K562 (cell line): ENCODE data around the gene FRRS1L. TPM values are rescaled to one million over a fixed set of nuclear protein-coding genes. Genes with fewer than 3 reads are reported as not detected.

Source experiments
- ATAC-seq: fragments of 200-7000 bp; cut with Tn5 transposase; 3 replicates; pipeline ENCODE4 v1.9.1; 2020; ENCODE audit warnings: moderate library complexity
- BruUV-seq: library from RNA; stranded (reverse); fragments of 400-500 nt; replicated peaks from 2 replicates; lab custom pipeline; 2021; lab: Mats Ljungman, UMichigan
- CTCF ChIA-PET: fragments of 300-600 bp; formaldehyde crosslinking; extraction: SDS; loops from one replicate; lab custom pipeline; 2021; ENCODE audit warnings: low intra/inter-chr PET ratio; lab: Yijun Ruan, JAX
- POLR2A ChIA-PET: fragments of 300-600, 350-650 bp; sonication (Branson Sonifier 250); formaldehyde crosslinking; extraction: SDS; loops from one replicate; lab custom pipeline; 2021; ENCODE audit warnings: antibody characterized with exemption, inconsistent platforms; lab: Yijun Ruan, JAX
- DNase-seq, 4 experiments: peaks; one replicate each; pipeline versions ENCODE4 v3.0.0 to v3.0.0-alpha.2; 2011 to 2018; ENCODE audit warnings: low spot score in 3 of 4, mixed read lengths in 3 of 4; ENCODE audit errors: extremely low read depth in 1 of 4
- FAIRE-seq: peaks from 2 replicates; lab custom pipeline; 2011; peaks lifted over from hg19 to GRCh38; lab: Jason Lieb, UNC
- H2AFZ ChIP-seq: 2 replicates; pipeline ENCODE4 v1.6.0; 2011; ENCODE audit warnings: low read depth, low read length, control low read depth, inconsistent platforms
- H3K27ac ChIP-seq: fragments of 200-600 bp; 3 replicates; pipeline ENCODE4 v1.8.0; 2011; ENCODE audit warnings: low read depth, mild to moderate bottlenecking, control low read depth, inconsistent platforms, low read length, moderate library complexity, mixed read lengths; ENCODE audit errors: extremely low read depth
- H3K27me3 ChIP-seq, 2 experiments: fragments of 300-600 bp in 1 of 2; 2 replicates in 1 of 2; 3 replicates in 1 of 2; pipeline versions ENCODE4 v1.6.0 to v1.8.0; 2011; ENCODE audit warnings: inconsistent platforms in 2 of 2, low read length in 2 of 2, mild to moderate bottlenecking in 1 of 2, mixed read lengths in 1 of 2, moderate library complexity in 1 of 2; ENCODE audit not compliant: control insufficient read depth in 2 of 2, insufficient read depth in 2 of 2
- H3K36me3 ChIP-seq: fragments of 300-600 bp; 3 replicates; pipeline ENCODE4 v1.8.0; 2011; ENCODE audit warnings: mild to moderate bottlenecking, low read length, inconsistent platforms; ENCODE audit not compliant: control insufficient read depth, insufficient read depth
- H3K4me1 ChIP-seq, 2 experiments: fragments of 200-600 bp in 1 of 2; replicated peaks in 1 of 2; 2 replicates in 1 of 2; 3 replicates in 1 of 2; pipeline versions ENCODE4 v1.5.1 to v1.8.0; 2011; ENCODE audit warnings: inconsistent platforms in 2 of 2, low read length in 2 of 2, mild to moderate bottlenecking in 1 of 2, mixed read lengths in 1 of 2, moderate library complexity in 1 of 2; ENCODE audit not compliant: control insufficient read depth in 2 of 2, insufficient read depth in 2 of 2
- H3K4me2 ChIP-seq: 2 replicates; pipeline ENCODE4 v1.6.1; 2011; ENCODE audit warnings: low read length, control low read depth, inconsistent platforms, mixed read lengths; ENCODE audit not compliant: insufficient read depth
- H3K4me3 ChIP-seq: fragments of 200-600 bp; sonication (generic), shearing (Covaris generic); 2 replicates; pipeline ENCODE4 v1.5.1; 2016; ENCODE audit warnings: control low read depth, inconsistent platforms
- H3K79me2 ChIP-seq: fragments of 200-600 bp; 3 replicates; pipeline ENCODE4 v1.8.0; 2011; ENCODE audit warnings: low read length, inconsistent platforms; ENCODE audit not compliant: control insufficient read depth, insufficient read depth
- H3K9ac ChIP-seq, 2 experiments: 2 replicates each; pipeline versions ENCODE4 v1.6.0 to v1.6.1; 2011; ENCODE audit warnings: low read depth in 2 of 2, low read length in 2 of 2, control low read depth in 1 of 2, inconsistent platforms in 1 of 2, mild to moderate bottlenecking in 1 of 2, mixed read lengths in 1 of 2; ENCODE audit not compliant: insufficient read depth in 1 of 2
- H3K9me1 ChIP-seq: one replicate; pipeline ENCODE4 v1.6.0; 2011; ENCODE audit warnings: inconsistent platforms, mild to moderate bottlenecking, low read length, moderate library complexity; ENCODE audit not compliant: control insufficient read depth, insufficient read depth
- H3K9me3 ChIP-seq: replicated peaks from 2 replicates; pipeline ENCODE4 v1.5.1; 2011; ENCODE audit warnings: low read depth, low read length, inconsistent platforms; ENCODE audit not compliant: control insufficient read depth, insufficient read depth
- H4K20me1 ChIP-seq: replicated peaks from 2 replicates; pipeline ENCODE4 v1.6.1; 2011; ENCODE audit warnings: low read length, inconsistent platforms, mixed read lengths; ENCODE audit not compliant: control insufficient read depth, insufficient read depth
- PKNOX1 ChIP-seq: fragments of 450-650 bp; IDR thresholded peaks from 2 replicates; pipeline ENCODE4 v1.6.1; 2016
- ZBTB33 ChIP-seq: sonication (generic); formaldehyde crosslinking; IDR thresholded peaks from 2 replicates; pipeline ENCODE4 v1.8.1; 2023; ENCODE audit warnings: mild to moderate bottlenecking, missing genetic modification reagents
- ZNF217 ChIP-seq: sonication (generic); formaldehyde crosslinking; IDR thresholded peaks from 2 replicates; pipeline ENCODE4 v1.8.0; 2022; ENCODE audit warnings: mild to moderate bottlenecking, missing genetic modification reagents
- WGBS: fragments of 100-300 bp; shearing (Covaris generic); methylation state at CpG from one replicate; pipeline ENCODE4 v1.1.6; 2016; ENCODE audit warnings: low coverage, mixed read lengths; ENCODE audit not compliant: insufficient coverage; ENCODE audit errors: missing lambda C conversion rate; 5-methylcytosine and 5-hydroxymethylcytosine counted together
- in situ Hi-C: fragments of 300-500 bp; cut with MboI; formaldehyde crosslinking; loops from 4 replicates; pipeline ENCODE4 v1.15.0; 2018; ENCODE audit warnings: inconsistent platforms, mixed read lengths
- intact Hi-C: fragments of 100-400 bp; cut with micrococcal nuclease; formaldehyde crosslinking; loops from 2 replicates; pipeline ENCODE4 v1.14.2; 2022
- polyA plus RNA-seq, 8 experiments: library from polyadenylated mRNA; depleted of rRNA in 4 of 8; stranded (reverse) in 5 of 8; unstranded in 3 of 8; fragments of >200 nt; fragmentation: Nextera tagmentation in 2 of 8; fragmentation: Illumina TruSeq in 1 of 8; extraction: Ambion mirVana in 2 of 8; extraction: Trizol in 1 of 8; gene quantifications; 2 replicates each; pipeline versions ENCODE4 v1.2.1 to v1.2.3, GENCODE V29; 2011 to 2014; ENCODE audit warnings: inconsistent platforms in 1 of 8, missing spikeins in 1 of 8
- total RNA-seq, 7 experiments: library from RNA; depleted of rRNA in 6 of 7; stranded (reverse); fragments of >200 nt in 6 of 7; fragmentation: Illumina TruSeq in 2 of 7; extraction: Trizol in 2 of 7; gene quantifications; 2 replicates each; pipeline versions ENCODE4 v1.2.1 to v1.2.3, GENCODE V29; 2011 to 2021; ENCODE audit warnings: low replicate concordance in 1 of 7

Gene FRRS1L
- total and polyA plus RNA-seq, 9 of the 15 experiments (the other 6 are each of a cell fraction or from before 2014, with no cell fraction given), result under 0.01 to 0.04 (median 0.03) TPM; not detected in 5

DNA sequence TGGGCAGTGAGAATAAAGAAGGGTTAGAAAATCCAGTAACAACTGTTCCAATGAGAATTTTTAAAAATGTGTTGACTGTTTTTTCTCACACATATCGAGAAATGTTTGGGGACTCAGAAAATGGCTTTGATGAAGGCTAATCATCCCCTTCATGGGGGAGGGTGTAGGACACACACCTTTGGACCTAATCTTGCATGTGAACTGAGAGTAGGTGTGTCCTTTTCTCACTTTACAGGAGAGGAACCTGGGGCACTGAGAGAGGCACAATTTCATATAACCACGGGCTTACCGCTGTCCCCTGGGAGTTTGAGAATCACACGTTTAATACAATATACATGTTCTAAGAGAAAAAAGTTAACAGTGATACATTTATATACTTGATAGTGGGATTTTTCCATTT is 17.3 kb downstream of the FRRS1L start (continued):
- no peak for TF ChIP-seq ZNF217 (CRISPR knock-in tag)

- in situ Hi-C loops (no loop called here), intact Hi-C loops (no loop called here)
- ATAC-seq (peak; percentile 25; the same call in 1 of the 3 replicates), FAIRE-seq (peak; percentile 6), DNase-seq (no peak)
- ChIA-PET POLR2A (no interaction called here), CTCF (no interaction called here)
- peaks cover 7 to 8% of the 10 kb centered on the region in 2 experiments; a peak in 3 of 5 replicates for H3K4me1 ChIP-seq
- H3K4me3 ChIP-seq, result no peak overlapping the region
- H4K20me1 ChIP-seq, result no peaks in the 10 kb centered on the region
- no peaks in the 10 kb centered on the region for H3K79me2 ChIP-seq
- H3K27ac ChIP-seq, result no peak overlapping the region
- no peaks in the 10 kb centered on the region for H3K27me3 ChIP-seq
- peak overlapping the region; percentile 71 for H2AFZ ChIP-seq
- H3K9me1 ChIP-seq, result no peaks in the 10 kb centered on the region
- H3K9ac ChIP-seq, result no peak overlapping the region
- H3K4me2 ChIP-seq, result no peak overlapping the region
- H3K36me3 ChIP-seq, result no peaks in the 10 kb centered on the region; the same call in 2 of the 3 replicates
- peak; percentile 78 for TF ChIP-seq PKNOX1
- no peak for TF ChIP-seq ZBTB33 (CRISPR knock-in tag)
- peaks cover 6% of the 10 kb centered on the region for H3K9me3 ChIP-seq
- BruUV-seq, result no TSS peak
- 51% methylated on average over 5 of the region's 5 CpGs for WGBS
These were observed 18.0 kb downstream of the FRRS1L start for GRCh38 chr9:109149089-109149488.
